Activated CD4-positive, alpha-beta T cell treated with anti-CD3 and anti-CD28 coated beads, Interleukin-2, Interleukin-4, amounts not matched to agents 100 ng/mL and 50 ng/mL, durations not matched to agents 16 hours and 8 hours (primary cell): ENCODE data around the gene RPP21.
"Not testable (repeated sequence)": the region's sequence is repeated elsewhere in the genome, so short reads cannot be mapped to it uniquely, and the experiment has no call there.

Experiments used
- DNase-seq: peaks from one replicate; pipeline ENCODE4 v3.0.0-alpha.2; 2020; ENCODE audit warnings: low spot score

RPP21 gene

DNA sequence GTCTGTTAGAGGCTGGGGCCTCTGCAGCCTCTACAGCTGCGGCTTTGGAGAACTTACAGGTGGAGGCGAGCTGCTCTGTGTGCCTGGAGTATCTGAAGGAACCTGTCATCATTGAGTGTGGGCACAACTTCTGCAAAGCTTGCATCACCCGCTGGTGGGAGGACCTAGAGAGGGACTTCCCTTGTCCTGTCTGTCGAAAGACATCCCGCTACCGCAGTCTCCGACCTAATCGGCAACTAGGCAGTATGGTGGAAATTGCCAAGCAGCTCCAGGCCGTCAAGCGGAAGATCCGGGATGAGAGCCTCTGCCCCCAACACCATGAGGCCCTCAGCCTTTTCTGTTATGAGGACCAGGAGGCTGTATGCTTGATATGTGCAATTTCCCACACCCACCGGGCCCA lies 15.6 kb upstream of the RPP21 start:
- no peak for DNase-seq

GRCh38 chr6:30331981-30332380 lies 13.0 kb upstream of the RPP21 start:
- DNase-seq, result no peak

DNA sequence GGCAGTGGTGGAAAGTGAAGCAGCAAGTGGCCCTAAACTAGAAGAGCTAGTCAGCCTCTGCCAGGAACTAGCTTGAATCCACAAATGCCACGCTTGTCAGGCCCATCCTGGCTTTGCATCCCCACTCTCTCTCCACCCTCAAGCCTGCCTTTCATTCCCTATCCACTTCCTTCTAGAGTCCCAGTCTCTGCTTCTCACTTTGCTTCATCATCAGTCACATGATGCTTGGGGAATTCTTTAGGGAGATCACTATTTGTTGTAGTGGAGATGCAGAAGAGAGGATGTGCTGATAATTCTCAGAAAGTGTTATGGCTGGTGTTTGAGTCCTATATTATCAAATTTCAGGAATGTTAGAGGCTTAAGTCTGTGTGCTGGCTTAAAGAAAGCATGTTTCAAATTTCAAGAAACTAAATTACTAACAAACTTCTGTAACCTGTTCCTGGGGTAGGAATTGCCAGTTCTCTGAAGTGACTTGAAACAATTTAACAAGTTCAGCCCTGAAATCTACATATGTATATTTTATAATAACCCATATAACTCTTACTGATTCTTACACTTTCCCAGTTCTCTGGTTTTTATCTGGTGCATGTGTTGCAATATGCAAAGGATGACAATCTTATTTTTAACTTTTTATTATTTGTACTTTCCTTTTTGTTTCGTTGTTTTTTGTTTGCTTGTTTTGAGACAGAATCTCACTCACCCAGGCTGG lies 10.7 kb upstream of the RPP21 start:
- no peak for DNase-seq

GRCh38 chr6:30340589-30341054 lies 4.3 kb upstream of the RPP21 start:
- DNase-seq, result no peak

DNA sequence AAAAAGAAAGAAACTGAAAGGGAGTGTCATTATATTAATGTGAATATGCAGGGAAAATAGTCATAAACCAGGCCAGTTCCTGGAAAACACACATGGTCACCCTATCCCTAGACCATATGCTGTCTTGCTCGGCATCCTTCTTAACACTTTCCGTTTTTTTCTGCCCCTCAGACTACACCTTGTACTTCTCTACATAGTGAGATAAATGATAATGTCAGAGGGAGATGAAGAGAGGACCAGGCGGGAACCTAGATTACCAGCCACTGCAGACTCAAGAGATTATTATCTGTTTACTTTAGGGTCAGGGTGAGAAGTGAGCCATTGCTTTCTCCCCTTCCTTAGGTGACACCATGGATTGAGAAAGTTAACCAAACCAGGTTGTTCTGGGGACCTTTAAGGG lies 3.7 kb upstream of the RPP21 start:
- no peak for DNase-seq

- no peak for DNase-seq
Observed at GRCh38 chr6:30341728-30342127, 3.2 kb upstream of the RPP21 start.

- DNase-seq, result no peak
Observed at GRCh38 chr6:30344191-30344867, 627 bp upstream of the RPP21 start.

GRCh38 chr6:30345852-30346251 lies 896 bp downstream of the RPP21 start:
- no peak for DNase-seq

DNA sequence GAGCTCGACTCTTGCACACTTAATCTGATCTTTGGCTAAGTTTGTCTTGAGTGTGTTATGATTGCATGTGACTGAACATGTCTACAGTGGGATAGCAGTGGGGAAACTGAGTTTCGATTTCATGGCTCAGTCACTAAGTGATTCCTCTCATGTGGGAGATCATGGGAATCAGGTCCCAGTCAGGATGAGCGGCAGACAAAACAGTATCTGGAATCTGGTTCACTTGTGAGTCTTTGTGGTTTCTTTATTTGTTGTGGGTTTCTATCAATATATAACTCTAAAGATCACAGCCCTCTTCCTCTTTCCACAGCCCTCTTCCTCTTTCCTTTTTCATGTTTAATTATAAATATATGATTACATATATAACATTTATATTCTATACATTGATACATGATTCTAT lies 4.0 kb downstream of the RPP21 start:
- no peak for DNase-seq

GRCh38 chr6:30349421-30350177 lies 4.6 kb downstream of the RPP21 start:
- peak; percentile 60 for DNase-seq

GRCh38 chr6:30350524-30350923 lies 5.6 kb downstream of the RPP21 start:
- peak; percentile 64 for DNase-seq

DNA sequence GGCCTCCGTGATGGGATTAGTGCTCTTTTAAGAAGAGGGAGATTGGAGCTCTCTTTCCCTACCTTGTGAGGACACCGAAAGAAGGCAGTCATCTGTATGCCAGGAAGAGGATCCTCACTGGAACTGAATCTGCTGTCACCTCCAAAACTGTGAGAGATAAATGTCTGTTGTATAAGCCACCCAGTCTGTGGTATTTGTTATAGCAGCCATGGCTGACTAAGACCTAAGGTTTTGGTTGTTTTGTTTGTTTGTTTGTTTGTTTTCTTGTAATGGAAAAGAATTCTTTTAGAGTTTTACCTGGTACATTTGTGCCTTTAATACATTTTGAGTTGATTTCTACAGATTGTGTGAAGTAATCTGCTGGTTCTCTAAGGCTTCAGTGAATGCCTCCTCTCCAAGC lies 7.6 kb downstream of the RPP21 start:
- DNase-seq, result no peak

GRCh38 chr6:30355281-30355680 lies 10.3 kb downstream of the RPP21 start:
- DNase-seq, result no peak

GRCh38 chr6:30356536-30356935 lies 11.6 kb downstream of the RPP21 start:
- DNase-seq, result no peak

- peak; percentile 46 for DNase-seq
Observed at GRCh38 chr6:30357678-30358540, 13.0 kb downstream of the RPP21 start.

- DNase-seq, result no peak
Observed at GRCh38 chr6:30359276-30359675, 14.3 kb downstream of the RPP21 start.

DNA sequence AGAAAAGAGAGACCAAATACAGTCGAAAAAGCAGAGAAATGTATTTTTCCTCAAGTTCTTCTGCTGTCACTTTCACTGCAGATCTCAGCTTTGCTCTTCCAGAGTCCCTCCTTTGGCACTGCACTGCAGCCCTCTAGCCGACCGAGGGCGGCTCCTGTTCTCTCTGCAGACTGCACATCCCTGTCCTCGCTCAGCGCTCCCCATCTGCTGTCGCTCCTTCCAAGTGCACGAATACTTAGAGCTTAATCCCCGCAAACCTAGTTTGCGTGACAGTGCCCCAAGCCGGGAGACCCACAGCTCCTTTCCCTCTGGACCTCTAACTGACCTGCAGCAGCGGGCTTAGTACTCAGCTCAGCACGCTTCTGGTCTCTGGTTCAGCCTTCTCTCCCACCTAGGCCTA lies 15.2 kb downstream of the RPP21 start:
- DNase-seq, result no peak

GRCh38 chr6:30361661-30362060 lies 16.7 kb downstream of the RPP21 start:
- no peak for DNase-seq

- DNase-seq, result no peak
Observed at GRCh38 chr6:30363459-30363858, 18.5 kb downstream of the RPP21 start.

DNA sequence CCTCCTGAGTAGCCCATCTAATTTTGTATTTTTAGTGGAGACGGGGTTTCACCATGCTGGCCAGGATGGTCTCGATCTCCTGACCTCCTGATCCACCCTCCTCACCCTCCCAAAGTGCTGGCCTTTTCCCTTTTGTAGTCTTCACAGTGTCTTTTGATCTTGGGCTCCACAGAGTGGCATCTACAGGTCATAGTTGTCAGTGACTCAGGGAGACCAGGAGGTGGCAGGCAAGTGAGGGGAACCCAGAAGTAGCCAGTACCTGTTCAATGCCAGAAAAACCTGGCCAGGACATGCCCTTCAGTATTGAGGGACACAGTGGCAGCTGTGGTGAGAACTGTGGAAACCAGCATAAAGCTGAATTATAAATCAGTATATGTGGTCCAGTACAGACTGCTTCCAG lies 19.6 kb downstream of the RPP21 start:
- no peak for DNase-seq

DNA sequence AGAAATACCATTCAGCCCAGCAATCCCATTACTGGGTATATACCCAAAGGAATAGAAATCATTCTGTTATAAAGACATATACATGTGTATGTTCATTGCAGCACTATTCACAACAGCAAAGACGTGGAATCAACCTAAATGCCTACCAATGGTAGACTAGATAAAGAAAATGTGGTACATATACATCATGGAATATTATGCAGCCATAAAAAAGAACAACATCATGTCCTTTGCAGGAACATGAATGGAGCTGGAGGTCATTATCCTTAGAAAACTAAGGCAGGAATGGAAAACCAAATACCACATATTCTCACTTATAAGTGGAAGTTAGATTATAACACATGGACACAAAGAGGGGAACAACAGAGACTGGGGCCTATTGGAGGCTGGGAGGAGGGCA lies 24.3 kb downstream of the RPP21 start:
- not testable (repeated sequence) for DNase-seq

DNA sequence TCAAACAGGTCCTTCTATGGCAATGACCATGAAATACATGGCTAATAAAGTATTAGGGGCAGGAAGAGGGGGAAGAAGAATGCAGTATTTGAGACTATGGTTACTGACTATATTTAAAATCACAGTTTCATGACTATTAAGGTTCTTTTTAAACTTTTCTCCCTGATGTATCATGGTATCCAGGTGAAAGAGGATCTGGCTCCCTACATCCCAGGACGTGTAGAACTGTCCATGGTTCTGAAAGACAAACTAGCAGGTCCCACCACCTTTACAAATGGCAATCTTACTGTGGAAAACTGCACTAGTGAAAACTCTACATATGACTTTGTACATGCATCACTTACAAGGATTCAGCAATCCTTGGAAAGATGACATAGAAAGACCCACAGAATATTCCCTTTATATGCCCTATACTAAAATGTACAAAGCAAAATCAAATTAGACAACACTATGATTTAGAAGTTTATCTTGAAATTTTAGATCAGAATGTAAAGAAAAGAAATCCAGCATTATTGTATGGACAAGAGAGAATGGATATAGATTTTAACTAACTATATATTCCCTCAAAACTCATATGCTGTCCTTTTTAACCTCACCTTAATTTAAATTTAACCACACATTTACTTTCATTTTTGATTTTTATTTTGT lies 33.5 kb downstream of the RPP21 start:
- no peak for DNase-seq
